ENCODE results near the gene SMC1B.
"Not testable (repeated sequence)": the region's sequence is repeated elsewhere in the genome, so short reads cannot be mapped to it uniquely, and the experiment has no call there.

- not testable (repeated sequence) for TF ChIP-seq EZH2phosphoT487 (IDR thresholded peaks at IDR 0.05; ENCODE audit: low read depth, severe bottlenecking, unreplicated experiment); EZH2 (IDR thresholded peaks at IDR 0.05; ENCODE audit: borderline replicate concordance)
Measured at GRCh38 chr22:45436871-45437517, 23.6 kb upstream of the SMC1B start.

All from hepatocyte (in vitro differentiated cells).